GM19351 (cell line): Measurements from ENCODE around the gene KLC4.
"Not testable (repeated sequence)": the region's sequence is repeated elsewhere in the genome, so short reads cannot be mapped to it uniquely, and the experiment has no call there.

ENCODE experiments used
- ATAC-seq: cut with Tn5 transposase; IDR thresholded peaks from one replicate; pipeline ENCODE4 v1.9.1; 2021; ENCODE audit warnings: mild to moderate bottlenecking, moderate library complexity; ENCODE audit not compliant: unreplicated experiment

KLC4 gene

DNA sequence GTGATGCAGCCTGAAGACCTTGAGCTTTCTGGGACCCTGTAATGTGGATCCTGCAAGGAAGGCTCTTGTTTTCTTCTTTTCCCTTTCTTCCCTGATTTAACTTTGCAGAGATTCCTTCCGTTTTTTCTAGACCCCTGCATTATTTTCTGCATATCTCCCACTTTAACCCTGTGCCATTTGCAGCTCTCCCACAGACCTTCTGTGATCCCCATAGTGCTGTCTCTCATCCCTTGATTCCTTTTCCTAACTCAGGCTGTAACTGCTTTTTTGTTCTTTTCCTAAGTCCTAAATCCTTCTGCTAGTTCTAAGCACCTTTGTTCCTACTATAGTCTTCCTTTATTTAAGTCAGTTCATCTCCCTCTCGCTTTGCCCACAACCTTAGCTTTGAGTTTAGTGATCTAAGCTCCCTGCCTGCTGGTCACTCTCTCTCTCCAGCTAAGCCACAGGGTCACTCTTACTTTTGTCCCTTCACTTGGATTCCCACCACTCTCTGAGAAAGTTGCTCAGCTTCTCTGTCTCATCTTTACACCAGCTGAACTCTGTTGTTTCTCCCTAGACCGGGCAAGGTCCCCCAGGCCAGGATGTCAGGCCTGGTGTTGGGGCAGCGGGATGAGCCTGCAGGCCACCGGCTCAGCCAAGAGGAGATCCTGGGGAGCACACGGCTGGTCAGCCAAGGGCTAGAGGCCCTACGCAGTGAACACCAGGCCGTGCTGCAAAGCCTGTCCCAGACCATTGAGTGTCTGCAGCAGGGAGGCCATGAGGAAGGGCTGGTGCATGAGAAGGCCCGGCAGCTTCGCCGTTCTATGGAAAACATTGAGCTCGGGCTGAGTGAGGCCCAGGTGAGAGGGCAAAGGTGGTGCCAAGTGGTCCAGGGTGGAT lies 1.6 kb downstream of the KLC4 start:
- no peak for ATAC-seq

DNA sequence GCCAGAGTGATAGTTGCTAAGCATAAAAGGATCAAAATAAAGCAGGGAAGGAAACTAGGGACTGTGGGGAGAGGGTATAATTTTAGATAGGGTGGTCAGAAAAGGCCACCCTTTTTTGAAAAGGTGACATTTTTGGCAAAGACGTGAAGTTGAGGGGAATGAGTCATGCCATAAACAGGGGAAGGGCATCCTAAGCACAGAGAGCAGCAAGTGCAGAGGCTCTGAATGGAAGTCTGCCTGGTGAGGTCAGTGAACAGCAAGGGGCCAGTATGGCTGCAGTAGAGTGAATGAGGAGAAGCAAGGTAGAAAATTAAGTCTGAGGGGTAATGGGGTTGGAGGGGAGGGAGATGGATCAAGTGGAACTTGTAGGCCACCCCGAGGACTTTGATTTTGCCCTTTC lies 2.4 kb downstream of the KLC4 start:
- no peak for ATAC-seq

GRCh38 chr6:43062818-43063217 lies 3.4 kb downstream of the KLC4 start:
- ATAC-seq: no peak

DNA sequence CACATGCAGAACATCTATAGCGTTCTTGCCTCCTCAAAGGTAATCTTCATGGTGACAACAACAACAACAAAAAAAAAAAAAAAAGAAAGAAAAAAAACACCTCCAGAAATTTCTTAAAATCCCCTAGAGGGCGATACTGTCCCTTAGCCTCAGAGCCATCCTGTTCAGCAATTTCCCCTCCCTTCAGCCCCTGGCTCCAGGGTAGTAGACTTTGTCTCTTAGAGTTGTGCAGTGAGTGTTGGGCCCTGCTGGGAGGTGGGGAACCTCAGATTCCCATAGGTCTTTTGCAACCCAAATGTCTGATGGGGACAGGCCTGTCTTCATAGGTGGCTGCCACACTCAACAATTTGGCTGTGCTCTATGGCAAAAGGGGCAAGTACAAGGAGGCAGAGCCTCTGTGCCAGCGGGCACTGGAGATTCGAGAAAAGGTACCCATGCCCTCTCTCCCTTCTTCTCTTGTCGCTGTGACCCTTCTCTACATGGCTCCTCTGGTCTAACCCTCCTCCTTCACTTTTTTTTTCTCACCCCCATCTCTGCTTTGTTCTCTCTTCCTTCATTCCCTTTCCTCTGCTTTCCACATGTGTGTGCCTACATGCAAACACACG lies 10.7 kb downstream of the KLC4 start:
- ATAC-seq: no peak

DNA sequence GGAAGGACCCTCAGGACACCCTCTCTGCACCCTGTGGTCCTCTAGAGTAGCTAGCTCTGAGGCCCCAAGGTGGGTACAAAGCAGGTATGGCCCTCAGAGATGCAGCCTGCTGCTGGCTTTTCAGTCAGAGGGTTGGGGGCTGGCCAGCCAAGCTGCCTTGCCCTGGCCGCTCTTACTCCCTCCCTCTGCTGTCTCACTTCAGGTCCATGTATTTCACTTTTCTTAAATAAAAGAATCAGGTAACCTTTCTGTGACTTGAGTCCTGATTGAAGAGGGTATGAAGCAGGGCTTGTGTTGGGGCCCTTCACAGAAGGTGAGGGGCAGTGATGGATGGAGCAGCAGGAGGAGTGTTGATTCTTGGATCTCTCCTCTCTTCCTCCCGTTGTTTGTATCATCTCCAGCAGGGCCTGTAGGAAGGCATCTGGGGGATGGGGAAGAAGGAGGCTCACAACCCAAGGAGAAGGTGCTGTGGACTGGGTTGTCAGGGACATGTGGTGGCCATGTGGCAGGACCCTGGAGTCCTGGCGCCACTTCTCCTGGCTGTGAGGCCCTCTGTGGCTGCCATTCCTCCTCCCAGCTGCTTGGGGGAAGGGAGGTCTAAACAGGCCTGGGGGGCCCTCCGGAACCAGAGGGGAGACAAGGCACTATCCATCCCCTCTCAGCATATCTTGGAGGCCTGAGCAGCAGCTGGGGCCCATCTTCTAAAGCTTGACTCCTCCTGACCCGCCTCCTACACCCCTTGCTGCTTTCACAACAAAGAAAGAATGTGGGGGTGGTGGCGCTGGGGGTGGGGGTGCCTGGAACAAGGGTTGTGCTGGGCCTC lies 15.6 kb downstream of the KLC4 start:
- ATAC-seq: no peak

DNA sequence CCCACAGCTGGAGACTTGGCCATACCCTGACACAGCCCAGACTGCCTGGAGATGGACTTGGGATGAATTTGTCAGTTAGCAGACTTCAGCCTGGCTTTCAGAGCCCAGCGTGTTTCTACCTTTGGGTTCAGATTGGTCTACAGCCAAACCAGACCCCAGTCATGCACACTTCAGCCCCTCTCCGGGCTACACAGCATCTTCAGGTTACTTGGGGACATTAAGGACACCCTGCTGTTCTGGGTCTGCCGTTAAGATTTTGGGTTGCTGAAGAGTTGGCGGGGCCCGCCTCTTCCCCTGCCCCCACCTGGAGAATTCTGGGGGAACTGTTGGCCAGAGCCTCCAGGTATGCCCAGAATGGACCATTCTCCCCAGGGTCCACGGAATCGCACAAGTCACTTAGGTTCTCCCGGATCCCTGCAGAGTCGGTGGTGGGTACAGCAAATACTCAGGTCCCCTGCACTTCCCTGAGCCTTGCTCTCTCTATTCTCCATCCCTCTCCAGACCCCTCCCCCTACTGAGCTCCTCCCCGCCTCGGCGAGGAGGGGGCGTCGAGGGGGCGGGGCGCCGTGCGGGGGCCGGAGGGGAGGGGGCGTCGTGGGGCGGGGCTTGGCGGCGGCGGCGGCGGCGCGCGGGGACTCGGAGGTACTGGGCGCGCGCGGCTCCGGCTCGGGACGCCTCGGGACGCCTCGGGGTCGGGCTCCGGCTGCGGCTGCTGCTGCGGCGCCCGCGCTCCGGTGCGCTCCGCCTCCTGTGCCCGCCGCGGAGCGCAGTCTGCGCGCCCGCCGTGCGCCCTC lies 16.4 kb downstream of the KLC4 start, which contains the start of gene PTK7:
TSS of gene PTK7 (plus strand) at position 645 of the 794 bp plus-strand sequence. CDS start 175 bp downstream, outside the sequence.
- ATAC-seq: no peak

DNA sequence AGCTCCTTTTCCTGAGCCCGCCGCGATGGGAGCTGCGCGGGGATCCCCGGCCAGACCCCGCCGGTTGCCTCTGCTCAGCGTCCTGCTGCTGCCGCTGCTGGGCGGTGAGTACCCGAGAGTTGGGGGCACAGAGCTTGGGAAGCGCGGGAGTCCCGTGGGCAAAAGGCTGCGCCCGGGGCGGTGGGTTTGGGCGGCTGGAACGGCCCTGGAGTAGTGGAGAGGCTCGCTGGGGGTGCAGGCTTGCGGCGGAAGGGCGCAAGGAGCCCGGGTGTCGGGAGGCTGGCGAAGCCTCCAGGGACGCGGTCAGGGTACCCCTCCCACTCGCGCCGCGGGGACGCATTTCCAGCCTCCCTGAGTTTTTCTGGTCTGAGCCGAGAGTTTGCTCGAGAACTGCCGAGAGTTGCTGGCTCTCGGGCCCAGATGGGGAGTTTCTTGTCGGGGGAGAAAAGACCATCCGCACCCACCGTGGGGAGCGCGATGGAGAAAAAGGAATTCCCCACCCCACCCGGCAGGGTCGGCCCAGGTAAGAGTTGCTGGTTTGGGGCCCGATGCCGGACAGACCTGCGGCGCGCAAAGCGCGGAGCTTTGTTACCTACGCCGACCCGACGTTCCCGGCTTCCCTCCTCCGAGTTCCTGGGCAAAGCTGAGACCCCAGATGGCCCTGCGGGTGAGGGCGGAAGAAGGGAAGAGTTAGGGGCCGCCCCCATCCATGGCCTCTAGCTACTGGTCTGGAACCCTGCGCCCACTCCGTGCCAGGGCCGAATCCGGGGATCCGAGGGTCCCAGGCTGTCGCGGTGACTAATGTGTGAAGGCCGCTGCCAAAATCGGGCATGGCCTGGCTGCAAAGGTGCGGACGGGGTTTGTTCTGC lies 17.3 kb downstream of the KLC4 start:
- no peak for ATAC-seq

DNA sequence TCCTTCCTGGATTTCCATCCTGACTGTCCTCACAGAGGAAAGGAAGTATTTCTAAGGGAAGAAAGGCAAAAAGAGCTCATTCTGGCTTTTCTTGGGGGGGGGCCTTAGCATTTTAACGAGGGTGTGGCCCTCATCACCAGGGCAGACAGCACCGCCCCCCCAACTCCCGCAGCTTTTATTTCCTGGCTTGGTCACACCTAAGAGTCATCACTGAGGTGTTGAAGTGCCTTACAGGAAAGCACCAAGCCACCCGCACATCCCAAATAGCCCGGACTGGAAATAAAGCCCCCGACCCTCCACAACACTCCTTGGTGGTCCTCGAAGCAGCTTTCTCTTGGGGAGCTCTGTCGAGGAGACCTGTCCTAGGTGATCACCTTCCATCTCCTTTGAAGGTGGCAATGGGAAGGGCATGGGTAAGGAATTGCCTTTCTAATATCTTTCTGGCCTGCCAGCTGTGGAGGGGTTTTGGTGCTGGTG lies 17.9 kb downstream of the KLC4 start:
- no peak for ATAC-seq

- ATAC-seq: no peak
These were observed 18.6 kb downstream of the KLC4 start for GRCh38 chr6:43077981-43078511.

- no peak for ATAC-seq
These were observed 19.3 kb downstream of the KLC4 start for GRCh38 chr6:43078691-43079090.

- no peak for ATAC-seq
These were observed 21.6 kb downstream of the KLC4 start for GRCh38 chr6:43081043-43081442.

- not testable (repeated sequence) for ATAC-seq
These were observed 22.5 kb downstream of the KLC4 start for GRCh38 chr6:43081922-43082321.

- ATAC-seq: no peak
These were observed 23.6 kb downstream of the KLC4 start for GRCh38 chr6:43082806-43083655.

- ATAC-seq: no peak
These were observed 26.7 kb downstream of the KLC4 start for GRCh38 chr6:43086022-43086658.

- no peak for ATAC-seq
These were observed 29.2 kb downstream of the KLC4 start for GRCh38 chr6:43088654-43089056.

- ATAC-seq: no peak
These were observed 30.0 kb downstream of the KLC4 start for GRCh38 chr6:43089467-43089866.

- no peak for ATAC-seq
These were observed 30.6 kb downstream of the KLC4 start for GRCh38 chr6:43089874-43090558.
